Adrenal gland (tissue), 5 donors: Measurements from ENCODE around the gene MBD3.

Source experiments
- POLR2A ChIP-seq, 2 donors: fragments of 450-650 bp; IDR thresholded peaks; one replicate each; pipeline ENCODE4 v1.6.1; 2017; ENCODE audit warnings: antibody characterized with exemption in 2 of 2, mild to moderate bottlenecking in 2 of 2, moderate library complexity in 1 of 2
- TF ChIP-seq, protein P1 (sequence below), 6 experiments: fragments of 450-650 bp in 4 of 6; fragments of 200-600 bp in 2 of 6; sonication (generic) in 1 of 6; IDR thresholded peaks; 1 replicate in 5 of 6; 2 replicates in 1 of 6; pipeline versions ENCODE4 v1.5.1 to v1.8.0; 2016 to 2021; ENCODE audit warnings: antibody characterized with exemption in 6 of 6, mild to moderate bottlenecking in 2 of 6, moderate library complexity in 1 of 6
- donor health status: DM: no; HTN: no; CAD: no.

DNA sequence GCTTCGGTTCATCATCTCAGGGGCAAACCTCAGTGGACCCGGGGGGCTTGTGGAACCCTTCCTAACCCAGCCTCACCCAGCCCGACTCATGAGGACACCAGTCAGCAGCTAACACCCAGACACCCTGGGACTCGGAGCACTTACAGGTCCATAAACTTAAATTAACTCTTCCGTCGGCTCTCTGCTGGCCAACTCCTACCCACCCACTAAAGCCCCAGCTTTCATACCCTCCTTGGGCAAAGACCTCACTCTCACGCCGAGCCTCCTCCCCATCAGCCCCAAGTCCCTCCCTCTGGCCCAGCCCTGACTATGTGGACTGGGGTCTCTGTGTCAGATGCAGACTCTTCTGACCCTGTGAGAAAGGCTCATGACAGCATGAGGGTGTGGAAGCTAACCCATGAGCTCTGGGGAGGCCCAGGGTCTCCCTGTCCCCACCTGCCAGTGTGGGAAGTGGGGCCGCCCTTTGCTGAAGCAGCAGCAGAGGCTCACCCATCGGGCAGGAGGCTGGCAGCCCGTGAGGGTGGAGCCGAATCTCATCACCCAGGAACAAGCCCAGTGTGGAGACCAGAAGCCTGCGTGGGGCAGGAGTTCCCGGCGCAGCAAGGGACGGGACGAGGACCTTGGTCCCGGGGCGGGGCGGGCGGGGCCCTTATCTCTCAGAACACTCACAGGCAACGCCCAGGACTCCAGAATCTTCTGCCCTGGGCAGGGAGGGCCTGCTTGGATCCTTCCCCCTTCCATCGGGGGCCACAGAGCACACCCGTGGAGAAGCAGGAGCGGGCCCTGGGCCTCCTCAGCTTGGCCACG is 40.0 kb upstream of the MBD3 start:
- TF ChIP-seq, protein P1, sequence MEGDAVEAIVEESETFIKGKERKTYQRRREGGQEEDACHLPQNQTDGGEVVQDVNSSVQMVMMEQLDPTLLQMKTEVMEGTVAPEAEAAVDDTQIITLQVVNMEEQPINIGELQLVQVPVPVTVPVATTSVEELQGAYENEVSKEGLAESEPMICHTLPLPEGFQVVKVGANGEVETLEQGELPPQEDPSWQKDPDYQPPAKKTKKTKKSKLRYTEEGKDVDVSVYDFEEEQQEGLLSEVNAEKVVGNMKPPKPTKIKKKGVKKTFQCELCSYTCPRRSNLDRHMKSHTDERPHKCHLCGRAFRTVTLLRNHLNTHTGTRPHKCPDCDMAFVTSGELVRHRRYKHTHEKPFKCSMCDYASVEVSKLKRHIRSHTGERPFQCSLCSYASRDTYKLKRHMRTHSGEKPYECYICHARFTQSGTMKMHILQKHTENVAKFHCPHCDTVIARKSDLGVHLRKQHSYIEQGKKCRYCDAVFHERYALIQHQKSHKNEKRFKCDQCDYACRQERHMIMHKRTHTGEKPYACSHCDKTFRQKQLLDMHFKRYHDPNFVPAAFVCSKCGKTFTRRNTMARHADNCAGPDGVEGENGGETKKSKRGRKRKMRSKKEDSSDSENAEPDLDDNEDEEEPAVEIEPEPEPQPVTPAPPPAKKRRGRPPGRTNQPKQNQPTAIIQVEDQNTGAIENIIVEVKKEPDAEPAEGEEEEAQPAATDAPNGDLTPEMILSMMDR (IDR thresholded peaks at IDR 0.05): no peak
- TF ChIP-seq POLR2A (IDR thresholded peaks at IDR 0.05): no peak
